GM18951 (cell line): ENCODE data around the gene ZNF883.
A peak's percentile ranks its signal among the peaks of the same experiment; 100 is the strongest.
"Not testable (repeated sequence)": the region's sequence is repeated elsewhere in the genome, so short reads cannot be mapped to it uniquely, and the experiment has no call there.

ENCODE experiments used
- POLR2A ChIP-seq: IDR thresholded peaks from 4 replicates; pipeline ENCODE4 v1.6.1; 2011; ENCODE audit warnings: mild to moderate bottlenecking; ENCODE audit not compliant: insufficient read length, insufficient read depth; ENCODE audit errors: extremely low read depth
- in situ Hi-C: fragments of 300-500 bp; cut with MboI; formaldehyde crosslinking; loops from one replicate; pipeline ENCODE4 v1.12.0; 2022; ENCODE audit warnings: low sequenced_read_pairs, mixed read lengths, inconsistent platforms; ENCODE audit not compliant: unreplicated experiment

The ZNF883 gene

DNA sequence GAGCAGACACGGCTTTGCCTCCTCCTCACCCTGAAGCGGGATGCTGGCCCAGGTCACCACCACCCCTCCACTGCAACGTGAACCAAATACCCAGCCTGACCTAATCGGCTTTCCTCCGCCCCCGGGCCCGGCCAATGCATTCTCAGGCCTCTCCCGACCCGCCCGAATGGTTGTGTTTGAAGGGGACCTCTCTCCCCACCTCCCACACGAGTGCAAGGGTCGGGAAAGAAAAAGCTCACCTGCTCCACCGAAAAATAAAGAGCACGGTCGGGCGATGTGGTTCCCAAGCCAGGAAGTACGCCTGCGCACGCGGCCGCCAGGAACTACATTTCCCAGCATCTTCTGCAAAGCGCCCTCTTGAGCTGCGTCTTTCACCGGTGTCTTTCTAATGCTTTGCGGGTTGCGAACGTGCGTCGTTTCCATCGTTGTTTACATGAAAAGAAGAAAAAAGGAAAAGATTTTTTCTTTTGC lies at the start of gene ZNF883:
ZNF883 (minus strand) TSS at position 282 of the 471 bp plus-strand sequence.
- TF ChIP-seq POLR2A: no peak
- in situ Hi-C loops: no loop called here

DNA sequence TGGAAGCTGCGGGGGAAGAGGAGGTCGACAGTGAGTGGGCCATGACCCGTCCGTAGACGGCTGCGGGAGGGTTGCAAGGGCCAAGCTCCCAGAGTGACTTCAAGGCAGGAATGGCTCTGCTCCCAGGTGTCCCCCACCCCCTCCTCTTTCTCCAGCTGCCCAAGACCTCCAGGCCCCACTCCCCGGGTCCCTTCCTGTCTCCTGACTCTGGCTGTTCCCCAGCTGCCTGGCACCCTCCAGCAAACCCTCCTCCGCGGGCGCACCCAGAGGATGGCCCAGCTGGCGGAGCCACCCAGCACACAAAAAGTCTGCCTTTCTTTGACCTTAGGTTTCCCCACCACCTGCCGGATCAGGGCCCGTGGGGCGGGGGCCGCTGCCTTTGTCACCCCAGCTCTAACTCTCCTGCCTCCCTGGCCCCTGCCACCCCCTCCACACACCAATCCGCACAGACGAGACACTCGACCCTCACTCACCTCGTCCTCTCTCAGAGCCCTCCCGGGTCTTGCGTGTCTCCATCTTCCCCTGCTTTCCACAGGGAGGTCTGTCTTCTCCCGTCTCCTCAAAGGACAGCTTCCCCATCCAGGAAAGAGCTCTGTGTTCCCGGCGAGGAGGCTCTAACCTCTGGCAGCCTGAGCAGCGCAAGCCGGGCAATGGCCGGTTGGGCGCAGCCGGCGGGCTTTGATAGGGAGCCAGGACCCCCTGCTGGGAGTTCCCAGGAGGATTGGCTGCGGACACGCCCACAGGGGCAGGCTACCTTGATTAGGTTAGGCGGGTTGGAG lies 49.3 kb upstream of the ZNF883 start:
- in situ Hi-C loops: not testable (repeated sequence)

DNA sequence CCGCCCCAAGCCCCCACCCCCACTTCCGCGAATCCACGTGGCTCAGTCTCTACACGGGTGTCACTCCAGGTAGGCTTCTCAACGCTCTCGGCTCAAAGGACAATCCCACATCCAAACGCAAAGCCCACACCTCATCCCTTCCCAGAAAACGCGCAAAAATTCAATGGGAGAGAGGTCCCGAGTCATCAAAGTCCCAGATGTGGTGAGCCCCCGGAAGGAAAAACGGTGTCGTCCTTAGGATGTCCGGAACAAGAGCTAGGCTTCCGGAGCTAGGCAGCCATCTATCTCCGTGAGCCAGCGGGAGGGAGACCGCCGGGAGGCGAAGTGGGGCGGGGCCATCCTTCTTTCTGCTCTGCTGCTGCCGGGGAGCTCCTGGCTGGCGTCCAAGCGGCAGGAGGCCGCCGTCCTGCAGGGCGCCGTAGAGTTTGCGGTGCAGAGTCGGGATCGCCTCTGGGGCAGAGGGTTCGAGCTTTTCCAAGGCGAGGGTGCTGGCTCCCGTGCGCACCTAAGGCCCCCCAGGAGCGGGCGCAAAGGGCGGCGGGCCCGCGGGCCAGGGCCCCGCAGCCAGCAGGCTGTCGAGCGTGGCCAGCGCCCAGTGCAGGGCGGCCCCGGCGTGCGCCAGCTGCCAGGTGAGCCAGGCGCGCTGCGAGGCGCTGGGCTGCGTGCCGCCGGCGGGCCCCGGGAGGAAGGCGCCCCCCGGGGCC lies 47.7 kb upstream of the ZNF883 start:
- in situ Hi-C loops: not testable (repeated sequence)

DNA sequence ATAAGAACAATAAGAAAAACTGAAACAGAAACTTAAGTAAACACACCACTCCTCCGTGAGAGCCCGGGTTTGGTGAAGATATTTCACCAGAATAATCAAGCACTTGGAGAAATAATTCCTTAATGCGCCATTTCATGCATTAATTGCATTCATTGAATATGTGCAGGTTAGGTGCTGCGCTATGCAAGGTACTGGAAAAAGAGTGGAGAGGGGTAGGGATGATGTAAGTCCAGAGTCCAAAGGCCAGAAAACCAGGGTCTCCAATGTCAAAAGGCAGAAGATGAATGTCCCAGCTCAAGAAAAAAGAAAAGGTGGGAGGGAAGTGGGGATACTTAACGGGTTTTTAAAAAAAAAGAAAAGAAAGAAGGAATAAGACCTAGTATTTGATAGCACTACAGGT lies 45.2 kb upstream of the ZNF883 start:
- TF ChIP-seq POLR2A: no peak
- in situ Hi-C loops: no loop called here

DNA sequence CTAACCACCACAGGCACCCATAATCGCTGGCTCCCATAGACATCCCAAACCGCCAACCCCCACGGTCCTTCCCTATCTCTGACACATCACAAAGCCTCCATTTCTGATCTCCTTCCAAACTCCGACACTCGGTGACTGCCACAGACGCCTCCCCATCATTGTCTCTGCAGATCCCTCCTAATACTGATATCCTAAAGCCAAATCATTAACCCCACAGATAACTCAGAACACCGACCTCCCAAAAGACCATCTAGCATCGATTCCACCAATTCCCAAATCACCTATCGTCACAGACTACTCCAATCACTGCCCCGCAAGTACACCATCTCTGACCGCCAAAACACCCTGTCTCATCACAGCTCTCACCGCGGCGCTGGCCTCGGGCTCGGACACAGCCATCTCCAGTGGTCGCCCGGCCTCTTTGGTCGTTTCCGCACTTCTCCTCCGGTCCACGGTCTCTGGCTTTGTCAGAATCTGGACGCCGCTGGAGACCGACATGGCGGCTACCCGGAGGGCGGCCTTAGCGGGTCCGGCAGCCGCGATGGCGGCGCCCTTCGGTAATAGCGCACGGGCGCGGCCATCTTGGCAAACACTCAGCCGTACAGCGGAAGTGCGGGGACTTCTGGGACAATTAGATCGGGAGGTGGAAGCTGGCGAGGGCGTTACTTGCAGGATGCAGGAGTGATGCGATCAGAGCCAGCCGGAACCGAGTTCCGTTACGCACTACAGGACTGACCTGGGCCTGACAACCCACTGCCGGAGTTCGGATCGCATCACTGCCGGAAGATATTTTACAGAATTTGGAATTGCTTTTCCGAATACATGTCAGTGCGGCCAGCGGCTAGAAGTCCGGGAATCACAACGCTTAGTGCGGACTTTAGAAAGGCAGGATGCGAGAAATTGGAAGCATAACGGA lies 44.5 kb upstream of the ZNF883 start, which contains the start of gene ZFP37:
ZFP37 (minus strand) TSS at position 534 of the 916 bp plus-strand sequence; CDS start at position 498, 36 bp downstream.
- in situ Hi-C loops: no loop called here
- TF ChIP-seq POLR2A: peak; percentile 50

DNA sequence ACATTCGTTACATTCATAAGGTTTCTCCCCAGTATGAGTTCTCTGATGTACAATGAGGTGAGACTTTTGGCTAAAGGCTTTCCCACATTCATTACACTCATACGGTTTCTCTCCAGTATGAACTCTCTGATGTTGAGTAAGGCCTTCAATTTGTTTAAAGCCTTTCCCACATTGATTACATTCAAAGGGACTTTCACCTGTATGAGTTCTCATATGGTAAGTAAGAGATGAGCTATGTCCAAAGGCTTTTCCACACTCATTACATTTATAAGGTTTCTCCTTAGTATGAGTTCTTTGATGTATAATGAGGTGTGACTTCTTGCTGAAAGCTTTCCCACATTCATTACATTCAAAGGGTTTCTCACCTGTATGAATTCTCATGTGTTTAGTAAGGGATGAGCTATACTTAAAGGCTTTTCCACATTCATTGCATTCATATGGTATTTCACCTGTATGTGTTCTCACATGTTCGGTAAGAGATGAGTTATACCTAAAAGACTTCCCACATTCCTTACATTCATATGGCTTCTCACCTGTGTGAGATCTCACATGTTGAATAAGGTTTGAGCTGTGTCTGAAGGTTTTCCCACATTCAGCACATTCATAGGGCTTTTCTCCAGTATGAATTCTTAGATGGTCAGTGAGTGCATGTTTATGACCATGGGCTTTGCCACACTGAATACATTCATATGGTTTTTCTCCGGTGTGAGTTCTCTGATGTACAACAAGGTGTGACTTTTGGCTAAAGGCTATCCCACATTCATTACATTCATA lies 31.1 kb upstream of the ZNF883 start:
- no peak for TF ChIP-seq POLR2A
- in situ Hi-C loops: no loop called here

DNA sequence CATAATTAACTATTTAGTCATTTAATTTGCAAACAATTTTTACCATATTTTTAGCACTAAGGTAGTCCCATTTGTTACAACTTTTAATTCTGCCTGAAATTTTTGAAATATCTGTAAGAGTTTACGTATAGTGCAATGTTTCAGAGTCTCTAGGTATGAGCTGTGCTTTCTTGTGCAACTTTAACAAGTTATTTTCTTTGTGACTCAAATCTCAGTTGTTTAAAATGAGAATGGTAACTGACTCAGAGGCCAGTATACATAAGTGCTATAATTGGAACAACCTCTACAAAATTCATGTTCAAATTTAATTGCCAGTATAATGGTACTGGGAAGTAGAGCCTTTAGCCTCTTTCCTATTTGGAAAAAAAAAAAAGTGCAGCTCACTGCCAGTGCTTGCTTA lies 14.2 kb upstream of the ZNF883 start:
- in situ Hi-C loops: no loop called here
- TF ChIP-seq POLR2A: no peak

DNA sequence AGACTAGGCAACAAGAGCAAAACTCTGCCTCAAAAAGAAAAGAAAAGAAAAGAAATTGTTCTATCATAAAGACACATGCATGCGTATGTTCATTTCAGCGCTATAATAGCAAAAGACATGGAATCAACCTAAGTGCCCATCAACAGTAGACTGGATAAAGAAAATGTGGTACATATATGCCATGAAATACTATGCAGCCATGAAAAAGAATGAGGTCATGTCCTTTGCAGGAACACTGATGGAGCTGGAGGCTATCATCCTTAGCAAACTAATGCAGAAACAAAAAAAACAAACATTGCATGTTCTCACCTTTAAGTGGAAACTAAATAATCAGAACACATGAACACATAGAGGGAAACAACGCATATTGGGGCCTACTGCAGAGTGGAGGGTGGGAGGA lies 6.3 kb upstream of the ZNF883 start:
- no peak for TF ChIP-seq POLR2A

DNA sequence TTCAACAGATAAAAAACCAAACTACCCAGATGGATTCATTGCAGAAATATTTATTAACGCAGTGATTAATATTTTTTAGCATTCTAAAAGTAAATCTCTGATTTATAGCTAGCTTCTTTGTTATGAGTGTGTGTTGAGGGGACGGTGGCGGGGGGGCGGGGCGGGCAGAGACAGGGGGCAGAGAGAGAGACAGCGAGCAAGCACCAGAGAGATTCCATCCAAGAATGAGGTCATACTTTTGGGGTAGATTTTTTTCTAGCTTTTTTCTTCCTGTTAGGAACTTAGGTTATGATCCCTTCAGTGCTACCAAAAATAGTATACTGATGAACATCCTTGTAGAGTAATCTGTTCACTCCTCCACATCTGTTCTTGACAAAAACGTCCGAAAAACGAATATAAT lies 500 bp upstream of the ZNF883 start:
- TF ChIP-seq POLR2A: no peak
- in situ Hi-C loops: no loop called here

More for the DNA sequence above, 6.3 kb upstream of the ZNF883 start:
- in situ Hi-C loops: no loop called here

DNA sequence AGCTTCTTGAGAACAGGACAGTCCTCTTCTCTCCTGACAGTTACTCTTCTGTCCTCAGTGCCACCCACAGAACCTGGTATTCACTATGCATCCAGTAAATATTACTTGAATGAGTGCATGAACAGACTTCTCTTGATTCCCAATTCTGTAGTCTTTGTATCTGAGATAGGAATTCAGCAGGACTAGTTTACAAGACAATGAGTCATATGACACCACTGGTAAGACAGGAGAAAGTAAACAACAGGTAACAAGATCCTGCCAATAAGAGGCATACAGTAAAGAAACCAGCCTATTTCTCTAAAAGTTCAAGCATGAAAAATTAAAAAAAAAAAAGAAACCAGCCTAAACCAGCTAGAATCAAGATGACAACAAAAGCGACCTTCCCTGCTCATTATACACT lies 6.2 kb downstream of the ZNF883 start:
- TF ChIP-seq POLR2A: no peak
- in situ Hi-C loops: no loop called here

DNA sequence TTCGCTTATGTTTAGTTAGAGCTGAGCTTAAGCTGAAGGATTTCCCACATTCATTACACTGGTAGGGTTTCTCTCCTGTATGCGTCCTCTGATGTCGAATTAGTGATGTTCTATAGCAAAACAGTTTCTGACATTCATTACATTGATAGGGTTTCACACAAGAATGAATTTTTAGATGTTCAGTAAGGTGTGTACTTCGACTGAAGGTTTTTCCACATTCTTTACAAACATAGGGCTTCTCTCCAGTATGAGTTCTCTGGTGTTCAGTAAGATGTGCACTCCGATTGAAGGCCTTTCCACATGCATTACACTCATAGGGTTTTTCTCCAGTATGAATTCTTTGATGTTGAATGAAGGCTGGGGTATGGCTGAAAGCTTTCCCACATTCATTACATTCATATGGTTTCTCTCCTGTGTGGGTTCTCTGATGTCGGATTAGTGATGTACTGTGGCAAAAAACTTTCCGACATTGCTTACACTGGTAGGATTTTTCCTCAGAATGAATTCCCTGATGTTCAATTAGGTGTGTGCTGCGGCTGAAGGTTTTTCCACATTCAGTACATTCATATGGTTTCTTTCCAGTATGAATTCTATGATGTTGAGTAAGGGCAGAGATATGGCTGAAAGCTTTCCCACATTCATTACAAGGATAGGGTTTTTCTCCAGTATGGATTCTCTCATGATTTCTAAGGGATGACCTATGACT lies 14.6 kb downstream of the ZNF883 start:
- no peak for TF ChIP-seq POLR2A
- in situ Hi-C loops: no loop called here

DNA sequence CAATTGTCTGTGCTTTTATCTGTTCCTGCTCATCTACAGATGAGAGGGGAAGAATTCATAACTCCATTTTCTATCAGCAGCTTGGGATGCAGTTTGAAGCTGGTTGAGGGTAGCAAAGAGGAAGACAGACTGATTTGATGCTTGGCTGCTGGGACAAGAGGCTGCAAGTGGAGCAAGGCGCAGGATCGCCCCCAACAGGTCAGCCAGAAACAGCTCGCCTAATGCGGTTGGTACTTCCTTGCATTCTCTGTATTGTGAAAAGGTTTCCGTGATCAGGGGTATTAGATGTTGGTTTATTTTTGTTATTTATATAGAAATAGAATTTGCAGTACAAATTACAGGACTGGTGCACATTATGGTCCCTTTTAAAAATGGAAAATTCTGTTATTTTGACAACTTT lies 40.6 kb downstream of the ZNF883 start:
- no peak for TF ChIP-seq POLR2A
- in situ Hi-C loops: no loop called here

DNA sequence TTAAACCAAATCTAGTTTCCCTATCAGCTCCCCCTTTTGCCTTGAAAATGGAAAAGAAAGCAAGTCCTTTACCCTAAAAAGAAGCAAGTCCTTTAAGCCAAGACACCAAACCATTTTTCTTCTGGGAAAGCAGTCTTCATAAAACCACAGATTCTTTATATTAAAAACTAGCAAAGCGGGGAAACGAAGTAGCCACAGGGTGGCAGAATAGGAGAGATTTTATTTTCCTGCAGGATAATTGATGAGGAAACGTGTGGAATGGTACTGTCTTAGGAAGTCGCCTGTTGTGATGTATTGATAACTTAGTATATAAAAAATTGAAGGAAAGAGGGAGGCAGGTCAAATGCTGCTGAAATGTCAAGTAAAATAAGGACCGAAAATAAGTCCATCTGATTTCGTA lies 41.1 kb downstream of the ZNF883 start:
- in situ Hi-C loops: no loop called here
- TF ChIP-seq POLR2A: no peak
